WERI-Rb-1 (cell line): ENCODE data around the gene ENKUR.

Experiments
- DNase-seq: peaks from one replicate; pipeline ENCODE4 v3.0.0-alpha.2; 2020
- H3K27ac ChIP-seq: fragments of 250-450 bp; sonication (Bioruptor Pico); 2 replicates; pipeline ENCODE4 v1.5.1; 2020; ENCODE audit warnings: mild to moderate bottlenecking, moderate library complexity
- H3K27me3 ChIP-seq: fragments of 250-450 bp; sonication (Bioruptor Pico); 2 replicates; pipeline ENCODE4 v1.5.1; 2021; ENCODE audit warnings: mild to moderate bottlenecking, low read depth, moderate library complexity; ENCODE audit not compliant: insufficient read depth, severe bottlenecking
- H3K36me3 ChIP-seq: fragments of 250-450 bp; sonication (Bioruptor Pico); 2 replicates; pipeline ENCODE4 v1.5.1; 2020; ENCODE audit warnings: mild to moderate bottlenecking, moderate library complexity
- H3K4me3 ChIP-seq: 2 replicates; pipeline ENCODE4 v1.5.1; 2011; ENCODE audit warnings: low read depth, mild to moderate bottlenecking, control low read depth, low read length
- H3K9me3 ChIP-seq: fragments of 250-450 bp; sonication (Bioruptor Pico); 2 replicates; pipeline ENCODE4 v1.5.1; 2021; ENCODE audit warnings: mild to moderate bottlenecking, moderate library complexity; ENCODE audit not compliant: severe bottlenecking
- TF ChIP-seq, protein P1 (sequence below): IDR thresholded peaks from 2 replicates; pipeline ENCODE4 v1.5.1; 2011; ENCODE audit warnings: low read depth, mild to moderate bottlenecking, control low read depth, inconsistent platforms, low read length

Gene ENKUR

DNA sequence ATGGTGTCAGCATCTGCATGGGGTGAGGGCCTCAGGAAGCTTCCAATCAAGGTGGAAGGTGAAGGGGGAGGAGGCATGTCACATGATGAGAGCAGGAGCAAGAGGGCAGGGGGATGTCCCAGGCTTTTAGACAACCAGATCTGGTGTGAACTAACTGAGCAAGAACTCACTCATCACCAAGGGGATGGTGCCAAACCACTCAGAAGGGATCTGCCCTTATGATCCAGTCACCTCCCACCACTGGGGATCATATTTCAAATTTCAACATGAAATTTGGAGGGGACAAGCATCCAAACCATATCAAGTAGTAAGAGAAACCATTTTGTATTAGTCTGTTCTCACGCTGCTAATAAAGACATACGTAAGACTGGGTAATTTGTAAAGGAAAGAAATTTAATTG is 34.0 kb upstream of the ENKUR start:
- no peaks in the 10 kb centered on the region for H3K9me3 ChIP-seq
- H3K4me3 ChIP-seq: no peak overlapping the region
- H3K27me3 ChIP-seq: no peaks in the 10 kb centered on the region
- TF ChIP-seq, protein P1, sequence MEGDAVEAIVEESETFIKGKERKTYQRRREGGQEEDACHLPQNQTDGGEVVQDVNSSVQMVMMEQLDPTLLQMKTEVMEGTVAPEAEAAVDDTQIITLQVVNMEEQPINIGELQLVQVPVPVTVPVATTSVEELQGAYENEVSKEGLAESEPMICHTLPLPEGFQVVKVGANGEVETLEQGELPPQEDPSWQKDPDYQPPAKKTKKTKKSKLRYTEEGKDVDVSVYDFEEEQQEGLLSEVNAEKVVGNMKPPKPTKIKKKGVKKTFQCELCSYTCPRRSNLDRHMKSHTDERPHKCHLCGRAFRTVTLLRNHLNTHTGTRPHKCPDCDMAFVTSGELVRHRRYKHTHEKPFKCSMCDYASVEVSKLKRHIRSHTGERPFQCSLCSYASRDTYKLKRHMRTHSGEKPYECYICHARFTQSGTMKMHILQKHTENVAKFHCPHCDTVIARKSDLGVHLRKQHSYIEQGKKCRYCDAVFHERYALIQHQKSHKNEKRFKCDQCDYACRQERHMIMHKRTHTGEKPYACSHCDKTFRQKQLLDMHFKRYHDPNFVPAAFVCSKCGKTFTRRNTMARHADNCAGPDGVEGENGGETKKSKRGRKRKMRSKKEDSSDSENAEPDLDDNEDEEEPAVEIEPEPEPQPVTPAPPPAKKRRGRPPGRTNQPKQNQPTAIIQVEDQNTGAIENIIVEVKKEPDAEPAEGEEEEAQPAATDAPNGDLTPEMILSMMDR: no peak
- no peak overlapping the region for H3K27ac ChIP-seq
- no peaks in the 10 kb centered on the region for H3K36me3 ChIP-seq
- DNase-seq: no peak

DNA sequence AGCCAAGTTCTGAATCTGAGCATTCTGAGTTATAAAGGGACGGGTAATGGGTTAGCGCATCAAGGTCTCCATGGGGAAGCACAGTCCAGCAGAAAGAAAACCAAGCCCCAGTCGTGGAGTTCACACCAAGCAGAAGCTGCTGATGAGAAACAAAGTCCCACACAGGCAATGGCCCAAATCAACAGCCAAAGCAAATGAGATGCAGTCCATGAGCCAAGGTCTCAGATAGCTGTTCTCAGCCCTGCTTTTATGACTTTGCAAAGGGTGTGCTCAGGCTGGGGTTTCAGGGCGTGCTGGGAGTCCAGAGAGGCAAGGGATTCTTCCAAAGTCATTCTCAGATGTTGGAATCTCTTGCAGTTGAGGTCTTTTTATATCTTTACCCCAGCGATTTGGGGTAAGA is 32.5 kb upstream of the ENKUR start:
- TF ChIP-seq, protein P1: no peak
- no peak for DNase-seq
- H3K9me3 ChIP-seq: no peaks in the 10 kb centered on the region
- H3K36me3 ChIP-seq: no peaks in the 10 kb centered on the region
- H3K27me3 ChIP-seq: no peaks in the 10 kb centered on the region
- no peak overlapping the region for H3K27ac ChIP-seq
- H3K4me3 ChIP-seq: no peak overlapping the region

DNA sequence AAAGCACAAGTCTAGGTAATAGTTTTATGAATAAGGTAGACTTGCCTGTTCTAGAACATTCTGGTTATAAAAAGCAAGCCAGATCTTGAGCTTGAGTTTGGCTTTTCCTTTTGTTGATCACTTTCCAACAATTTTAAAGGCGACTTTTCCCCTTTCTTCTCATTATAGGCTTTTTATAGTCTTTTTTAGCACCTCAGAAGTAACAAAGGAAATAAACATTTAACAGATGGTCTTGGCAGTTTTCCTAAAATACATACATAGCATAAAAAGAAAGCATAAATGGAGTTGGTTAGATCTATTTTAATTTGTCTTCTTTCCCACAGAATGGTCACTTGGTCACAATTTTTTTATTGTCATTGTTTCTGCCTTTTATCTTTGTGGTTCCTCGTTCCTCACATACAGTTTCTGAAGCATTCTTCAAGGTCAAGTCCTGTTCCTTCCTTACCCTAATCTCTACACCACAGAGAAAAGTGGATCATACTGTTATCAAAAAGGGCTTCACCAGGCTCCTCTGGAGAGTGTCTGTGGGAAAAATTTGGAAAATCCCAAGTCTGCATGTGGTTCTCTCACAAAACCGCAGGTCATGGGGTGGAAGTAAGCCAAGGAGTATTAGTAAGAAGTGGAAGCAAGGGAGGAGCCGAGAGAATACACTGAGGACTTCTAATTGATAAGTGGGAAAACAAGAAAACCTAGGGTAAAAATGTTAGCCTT is 31.8 kb upstream of the ENKUR start:
- TF ChIP-seq, protein P1: no peak
- H3K27me3 ChIP-seq: no peaks in the 10 kb centered on the region
- no peak for DNase-seq
- H3K9me3 ChIP-seq: no peaks in the 10 kb centered on the region
- no peak overlapping the region for H3K27ac ChIP-seq
- no peak overlapping the region for H3K4me3 ChIP-seq
- H3K36me3 ChIP-seq: no peaks in the 10 kb centered on the region

DNA sequence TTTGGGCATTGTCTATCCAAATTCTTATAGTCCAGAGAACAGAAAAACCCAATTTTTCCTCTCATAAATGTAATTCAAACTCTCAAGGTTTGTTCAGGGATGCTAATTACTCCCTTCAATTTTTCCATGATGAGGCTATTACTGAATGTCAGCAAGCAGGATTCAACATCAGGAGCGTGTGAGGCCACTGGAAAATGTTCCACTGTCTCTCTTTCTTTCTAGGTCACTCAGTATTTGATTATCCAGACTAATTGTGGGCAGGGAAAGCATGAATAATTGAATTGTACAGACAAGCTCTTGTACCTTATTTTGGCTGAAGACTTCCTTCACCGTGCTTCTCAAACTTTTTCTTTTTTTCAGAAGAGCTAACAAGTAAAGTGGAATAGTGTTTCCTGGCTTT is 31.1 kb upstream of the ENKUR start:
- Histone ChIP-seq H3K27me3 (no peaks in the 10 kb centered on the region), H3K27ac (no peak overlapping the region), H3K4me3 (no peak overlapping the region), H3K9me3 (no peaks in the 10 kb centered on the region), H3K36me3 (no peaks in the 10 kb centered on the region)
- TF ChIP-seq, protein P1: no peak
- no peak for DNase-seq

DNA sequence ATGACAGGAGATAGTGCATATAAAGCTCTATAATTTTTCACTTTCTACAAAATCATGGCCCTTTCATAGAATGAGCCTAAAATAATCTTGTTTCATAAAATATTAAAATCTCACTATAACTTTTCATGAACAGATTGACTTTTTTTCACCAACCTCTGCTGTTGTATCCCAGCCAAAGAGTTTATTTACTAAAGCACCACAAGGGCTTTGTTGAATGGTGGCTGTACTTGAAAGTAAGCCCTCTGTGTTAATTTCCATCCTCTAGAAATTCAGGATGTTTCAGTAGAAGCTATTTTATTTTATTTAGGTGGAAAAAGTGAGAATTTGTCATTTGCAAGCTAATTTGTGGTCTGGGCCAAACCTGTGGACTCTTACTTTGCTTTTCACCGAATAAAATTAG is 30.7 kb upstream of the ENKUR start:
- Histone ChIP-seq H3K27ac (no peak overlapping the region), H3K36me3 (no peaks in the 10 kb centered on the region), H3K4me3 (no peak overlapping the region), H3K9me3 (no peaks in the 10 kb centered on the region), H3K27me3 (no peaks in the 10 kb centered on the region)
- TF ChIP-seq, protein P1: no peak
- DNase-seq: no peak

DNA sequence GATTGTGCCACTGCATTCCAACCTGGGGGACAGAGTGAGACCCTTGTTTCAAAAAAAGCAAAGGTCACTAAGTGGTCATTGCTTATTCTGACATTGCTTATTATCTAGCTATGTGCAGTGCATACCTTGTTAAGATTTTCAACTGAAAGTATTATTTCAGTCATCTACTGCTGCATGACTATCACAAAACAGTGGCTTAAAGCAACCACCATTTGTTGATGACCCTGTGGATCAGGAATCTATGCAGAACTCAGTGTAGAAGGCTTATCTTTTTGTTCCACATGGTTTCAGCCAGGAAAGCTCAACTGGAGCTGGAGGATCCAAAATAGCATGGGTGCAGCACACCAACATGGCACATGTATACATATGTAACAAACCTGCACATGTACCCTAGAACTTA is 23.6 kb upstream of the ENKUR start:
- Histone ChIP-seq H3K4me3 (no peak overlapping the region), H3K27me3 (no peaks in the 10 kb centered on the region), H3K27ac (no peak overlapping the region), H3K9me3 (no peaks in the 10 kb centered on the region), H3K36me3 (no peaks in the 10 kb centered on the region)
- no peak for DNase-seq
- TF ChIP-seq, protein P1: no peak
